Dendritic cell treated with granulocyte-macrophage colony-stimulating factor and Interleukin-4, amounts not matched to agents 40 ng/mL and 50 ng/mL, for 4 days (primary cell): ENCODE measurements around the gene SLC37A1.

Experiments used
- H3K27ac Mint-ChIP-seq: one replicate; pipeline ENCODE4 v1.8.0; 2022; ENCODE audit warnings: mild to moderate bottlenecking, mixed read lengths
- H3K27me3 Mint-ChIP-seq: one replicate; pipeline ENCODE4 v1.8.0; 2022; ENCODE audit warnings: mild to moderate bottlenecking, mixed read lengths
- H3K36me3 Mint-ChIP-seq: one replicate; pipeline ENCODE4 v1.8.0; 2022; ENCODE audit warnings: low read depth, mixed read lengths
- H3K4me1 Mint-ChIP-seq: one replicate; pipeline ENCODE4 v1.8.0; 2022; ENCODE audit warnings: low read depth, mixed read lengths
- H3K4me3 Mint-ChIP-seq: one replicate; pipeline ENCODE4 v1.8.0; 2022; ENCODE audit warnings: mild to moderate bottlenecking, moderate library complexity, mixed read lengths
- H3K9me3 Mint-ChIP-seq: one replicate; pipeline ENCODE4 v1.8.0; 2022; ENCODE audit warnings: mixed read lengths
- intact Hi-C: fragments of 100-400 bp; cut with micrococcal nuclease; formaldehyde crosslinking; loops from one replicate; pipeline ENCODE4 v1.15.0; 2022

The SLC37A1 gene

GRCh38 chr21:42473498-42474042, 40.1 kb upstream of the SLC37A1 start:
- no peaks in the 10 kb centered on the region for H3K36me3 Mint-ChIP-seq
- H3K4me3 Mint-ChIP-seq: no peak overlapping the region
- intact Hi-C loops: no loop called here
- H3K27me3 Mint-ChIP-seq: peaks cover 9% of the 10 kb centered on the region
- peaks cover 10% of the 10 kb centered on the region for H3K4me1 Mint-ChIP-seq
- no peaks in the 10 kb centered on the region for H3K9me3 Mint-ChIP-seq
- H3K27ac Mint-ChIP-seq: no peak overlapping the region

- intact Hi-C loops: no loop called here
- Mint-ChIP-seq H3K27me3 (peaks cover 2% of the 10 kb centered on the region), H3K4me3 (no peak overlapping the region), H3K27ac (no peak overlapping the region), H3K36me3 (no peaks in the 10 kb centered on the region), H3K9me3 (no peaks in the 10 kb centered on the region), H3K4me1 (peaks cover 5% of the 10 kb centered on the region)
Observed at GRCh38 chr21:42474043-42474831, 39.4 kb upstream of the SLC37A1 start.

GRCh38 chr21:42475036-42475435, 38.6 kb upstream of the SLC37A1 start:
- Mint-ChIP-seq H3K27ac (no peak overlapping the region), H3K9me3 (no peaks in the 10 kb centered on the region)
- intact Hi-C loops: no loop called here

GRCh38 chr21:42475526-42476387, 37.9 kb upstream of the SLC37A1 start:
- H3K4me3 Mint-ChIP-seq: no peak overlapping the region
- H3K27ac Mint-ChIP-seq: no peak overlapping the region
- intact Hi-C loops: no loop called here
- H3K36me3 Mint-ChIP-seq: no peaks in the 10 kb centered on the region
- peaks cover 5% of the 10 kb centered on the region for H3K4me1 Mint-ChIP-seq
- peaks cover 1% of the 10 kb centered on the region for H3K27me3 Mint-ChIP-seq
- H3K9me3 Mint-ChIP-seq: no peaks in the 10 kb centered on the region

More at GRCh38 chr21:42475036-42475435, 38.6 kb upstream of the SLC37A1 start:
- Mint-ChIP-seq H3K4me1 (peaks cover 5% of the 10 kb centered on the region), H3K4me3 (no peak overlapping the region), H3K27me3 (peaks cover 1% of the 10 kb centered on the region), H3K36me3 (no peaks in the 10 kb centered on the region)

GRCh38 chr21:42476388-42477331, 37.0 kb upstream of the SLC37A1 start:
- no peak overlapping the region for H3K4me3 Mint-ChIP-seq
- no peak overlapping the region for H3K27ac Mint-ChIP-seq
- H3K36me3 Mint-ChIP-seq: no peaks in the 10 kb centered on the region
- H3K27me3 Mint-ChIP-seq: peaks cover 1% of the 10 kb centered on the region
- H3K9me3 Mint-ChIP-seq: no peaks in the 10 kb centered on the region
- peaks cover 5% of the 10 kb centered on the region for H3K4me1 Mint-ChIP-seq
- intact Hi-C loops: no loop called here

- intact Hi-C loops: no loop called here
Observed at GRCh38 chr21:42478504-42478903, 35.1 kb upstream of the SLC37A1 start.

GRCh38 chr21:42479582-42479981, 34.1 kb upstream of the SLC37A1 start:
- Mint-ChIP-seq H3K9me3 (no peaks in the 10 kb centered on the region), H3K4me3 (no peak overlapping the region), H3K36me3 (no peaks in the 10 kb centered on the region), H3K4me1 (no peaks in the 10 kb centered on the region), H3K27me3 (no peaks in the 10 kb centered on the region), H3K27ac (no peak overlapping the region)
- intact Hi-C loops: no loop called here

More at GRCh38 chr21:42478504-42478903, 35.1 kb upstream of the SLC37A1 start:
- Mint-ChIP-seq H3K27ac (no peak overlapping the region), H3K9me3 (no peaks in the 10 kb centered on the region), H3K4me3 (no peak overlapping the region), H3K27me3 (peaks cover 1% of the 10 kb centered on the region), H3K36me3 (no peaks in the 10 kb centered on the region), H3K4me1 (peaks cover 5% of the 10 kb centered on the region)

- H3K36me3 Mint-ChIP-seq: no peaks in the 10 kb centered on the region
- H3K4me1 Mint-ChIP-seq: no peaks in the 10 kb centered on the region
- H3K4me3 Mint-ChIP-seq: no peak overlapping the region
- no peaks in the 10 kb centered on the region for H3K9me3 Mint-ChIP-seq
- H3K27ac Mint-ChIP-seq: no peak overlapping the region
- intact Hi-C loops: no loop called here
- H3K27me3 Mint-ChIP-seq: peaks cover 1% of the 10 kb centered on the region
Observed at GRCh38 chr21:42480736-42481135, 32.9 kb upstream of the SLC37A1 start.

GRCh38 chr21:42481169-42481568, 32.5 kb upstream of the SLC37A1 start:
- H3K9me3 Mint-ChIP-seq: no peaks in the 10 kb centered on the region
- intact Hi-C loops: no loop called here
- peaks cover 1% of the 10 kb centered on the region for H3K27me3 Mint-ChIP-seq
- no peak overlapping the region for H3K4me3 Mint-ChIP-seq
- no peak overlapping the region for H3K27ac Mint-ChIP-seq
- H3K4me1 Mint-ChIP-seq: no peaks in the 10 kb centered on the region
- no peaks in the 10 kb centered on the region for H3K36me3 Mint-ChIP-seq

GRCh38 chr21:42484966-42485365, 28.7 kb upstream of the SLC37A1 start:
- intact Hi-C loops: no loop called here
- H3K4me1 Mint-ChIP-seq: no peaks in the 10 kb centered on the region
- peaks cover 7% of the 10 kb centered on the region for H3K9me3 Mint-ChIP-seq
- H3K36me3 Mint-ChIP-seq: no peaks in the 10 kb centered on the region
- no peak overlapping the region for H3K4me3 Mint-ChIP-seq
- H3K27me3 Mint-ChIP-seq: peaks cover 12% of the 10 kb centered on the region
- no peak overlapping the region for H3K27ac Mint-ChIP-seq

- no peaks in the 10 kb centered on the region for H3K4me1 Mint-ChIP-seq
- peaks cover 7% of the 10 kb centered on the region for H3K9me3 Mint-ChIP-seq
- intact Hi-C loops: no loop called here
- H3K27me3 Mint-ChIP-seq: peaks cover 12% of the 10 kb centered on the region
- H3K27ac Mint-ChIP-seq: no peak overlapping the region
- no peaks in the 10 kb centered on the region for H3K36me3 Mint-ChIP-seq
- no peak overlapping the region for H3K4me3 Mint-ChIP-seq
Observed at GRCh38 chr21:42486072-42486471, 27.6 kb upstream of the SLC37A1 start.

GRCh38 chr21:42486531-42486930, 27.1 kb upstream of the SLC37A1 start:
- no peaks in the 10 kb centered on the region for H3K4me1 Mint-ChIP-seq
- H3K4me3 Mint-ChIP-seq: no peak overlapping the region
- H3K27me3 Mint-ChIP-seq: peaks cover 12% of the 10 kb centered on the region
- H3K9me3 Mint-ChIP-seq: peaks cover 7% of the 10 kb centered on the region
- H3K27ac Mint-ChIP-seq: no peak overlapping the region
- H3K36me3 Mint-ChIP-seq: no peaks in the 10 kb centered on the region
- intact Hi-C loops: no loop called here

- H3K27ac Mint-ChIP-seq: no peak overlapping the region
- H3K9me3 Mint-ChIP-seq: peaks cover 7% of the 10 kb centered on the region
- no peaks in the 10 kb centered on the region for H3K36me3 Mint-ChIP-seq
- H3K4me3 Mint-ChIP-seq: no peak overlapping the region
- no peaks in the 10 kb centered on the region for H3K4me1 Mint-ChIP-seq
- H3K27me3 Mint-ChIP-seq: peaks cover 17% of the 10 kb centered on the region
- intact Hi-C loops: no loop called here
Observed at GRCh38 chr21:42489006-42489563, 24.6 kb upstream of the SLC37A1 start.
